GM20000 (cell line): ENCODE data around the gene ASPDH.
A peak's percentile ranks its signal among the peaks of the same experiment; 100 is the strongest.

ENCODE experiments used
- DNase-seq: peaks from one replicate; pipeline ENCODE4 v3.0.0; 2012; ENCODE audit warnings: low spot score
- CTCF ChIP-seq: IDR thresholded peaks from 2 replicates; pipeline ENCODE4 v1.5.1; 2012; ENCODE audit warnings: mild to moderate bottlenecking, control low read depth; ENCODE audit errors: extremely low read depth, missing control alignments

Gene ASPDH

DNA sequence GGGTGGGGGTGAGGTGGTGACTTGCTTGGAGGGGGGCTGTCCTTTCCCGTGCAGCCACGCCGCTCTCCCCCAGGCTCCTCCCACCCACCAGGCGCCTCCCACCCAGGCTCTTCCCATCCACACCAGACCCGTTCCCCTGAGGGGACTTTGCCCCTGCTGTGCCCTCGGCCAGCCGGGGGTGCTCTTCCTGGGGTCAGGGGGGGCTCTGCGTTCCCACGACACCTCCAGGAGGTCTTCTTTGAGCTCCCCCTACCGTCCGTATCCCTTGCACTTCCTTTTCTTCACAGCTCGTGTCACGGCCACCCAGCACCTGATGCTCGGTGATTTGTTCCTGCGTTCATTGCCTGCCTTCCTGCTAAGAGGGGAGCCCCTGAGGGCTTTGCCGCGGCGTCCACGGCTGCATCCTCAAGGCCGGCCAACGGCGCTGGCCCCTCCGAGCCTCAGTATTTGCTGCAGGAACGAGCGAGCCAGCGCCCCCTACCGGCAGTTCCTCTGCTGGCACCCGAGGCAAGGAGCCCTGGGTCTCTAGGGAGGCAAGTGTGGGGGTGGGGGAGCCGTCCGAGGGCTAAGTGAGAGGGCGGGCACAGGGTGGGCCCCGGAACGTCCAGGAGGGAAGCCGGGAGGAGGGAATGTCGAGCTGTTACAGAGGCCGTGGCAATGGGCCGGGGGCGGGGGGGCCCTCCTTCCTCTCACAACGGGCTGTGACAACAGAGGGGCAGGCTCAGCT is 42.7 kb upstream of the ASPDH start:
- peak; percentile 90 for DNase-seq
- TF ChIP-seq CTCF: peak; percentile 95

DNA sequence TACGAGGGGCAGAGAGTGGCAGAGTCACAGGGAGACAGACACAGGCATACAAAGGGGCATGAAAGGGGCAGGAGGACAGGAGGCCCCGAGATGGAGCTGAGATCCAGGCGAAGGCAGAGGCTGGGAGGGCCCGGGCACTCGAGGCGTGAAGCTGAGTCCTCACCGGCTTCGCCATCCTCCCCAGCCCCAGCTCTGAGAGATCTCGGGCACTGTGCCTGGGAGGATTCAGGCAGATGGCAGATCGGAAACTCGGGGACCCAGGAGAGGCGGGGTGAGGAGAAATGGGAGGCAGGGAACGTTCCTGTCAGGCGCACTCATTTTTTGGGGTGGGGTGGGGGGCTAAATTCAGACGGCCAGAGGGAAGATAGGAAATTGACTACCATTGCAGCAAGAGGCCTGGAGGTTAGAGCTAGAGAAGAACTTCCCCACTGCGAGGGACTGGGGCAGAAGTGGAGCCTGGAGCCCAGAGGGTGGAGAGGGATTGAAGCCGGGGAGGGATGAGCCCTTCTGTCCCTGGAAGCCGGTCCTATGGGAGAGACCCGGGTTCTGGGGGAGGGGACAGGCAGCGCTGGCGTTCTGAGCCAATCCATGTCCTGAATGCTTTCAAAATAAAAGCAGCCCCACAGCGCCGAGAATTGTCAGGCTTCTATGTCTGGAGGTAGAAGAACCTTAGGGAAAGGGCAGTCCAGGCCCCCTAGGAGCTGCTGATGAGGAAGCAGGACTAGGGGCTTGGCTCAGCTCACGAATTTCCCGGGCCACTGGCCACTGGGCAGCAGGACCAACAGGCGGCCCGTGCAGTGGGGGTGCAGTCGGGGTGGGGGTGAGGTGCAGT is 42.0 kb upstream of the ASPDH start:
- no peak for DNase-seq
- no peak for TF ChIP-seq CTCF

DNA sequence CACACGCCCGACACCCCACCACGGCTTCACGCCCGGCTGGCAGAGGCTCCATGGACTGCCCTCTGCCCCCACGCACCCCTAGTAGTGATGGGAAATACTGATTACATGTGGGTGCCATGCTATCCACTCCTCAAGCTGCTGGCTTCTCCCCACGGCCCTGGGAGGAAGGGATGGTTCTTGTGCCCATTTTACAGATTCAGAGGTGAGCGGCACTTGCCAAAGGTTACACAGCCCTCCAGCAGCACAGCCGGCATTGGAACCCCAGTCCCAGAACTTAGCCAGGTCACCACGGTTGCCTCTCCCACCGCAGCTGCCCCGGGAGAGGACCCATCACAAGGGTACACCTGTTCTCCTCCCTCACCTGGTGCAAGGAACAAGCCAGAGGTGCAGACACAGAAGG is 41.3 kb upstream of the ASPDH start:
- TF ChIP-seq CTCF: no peak
- DNase-seq: no peak

DNA sequence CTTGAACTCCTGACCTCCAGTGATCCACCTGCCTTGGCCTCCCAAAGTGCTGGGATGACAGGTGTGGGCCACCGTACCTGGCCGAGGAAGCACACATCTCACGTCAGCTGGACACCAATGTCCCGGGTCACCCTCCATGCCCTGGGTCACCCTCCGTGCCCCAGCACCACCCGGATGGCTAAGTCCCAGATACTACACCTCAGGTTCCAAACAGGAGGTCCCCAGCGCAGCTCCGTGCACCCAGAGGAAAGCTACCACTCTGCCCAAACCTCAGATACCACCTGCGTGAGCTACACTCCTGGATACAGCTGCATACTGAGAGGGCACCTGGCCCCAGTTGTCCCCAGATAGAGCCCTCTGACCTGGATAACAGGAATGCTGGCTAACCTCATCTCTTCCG is 40.5 kb upstream of the ASPDH start:
- DNase-seq: no peak
- TF ChIP-seq CTCF: no peak

DNA sequence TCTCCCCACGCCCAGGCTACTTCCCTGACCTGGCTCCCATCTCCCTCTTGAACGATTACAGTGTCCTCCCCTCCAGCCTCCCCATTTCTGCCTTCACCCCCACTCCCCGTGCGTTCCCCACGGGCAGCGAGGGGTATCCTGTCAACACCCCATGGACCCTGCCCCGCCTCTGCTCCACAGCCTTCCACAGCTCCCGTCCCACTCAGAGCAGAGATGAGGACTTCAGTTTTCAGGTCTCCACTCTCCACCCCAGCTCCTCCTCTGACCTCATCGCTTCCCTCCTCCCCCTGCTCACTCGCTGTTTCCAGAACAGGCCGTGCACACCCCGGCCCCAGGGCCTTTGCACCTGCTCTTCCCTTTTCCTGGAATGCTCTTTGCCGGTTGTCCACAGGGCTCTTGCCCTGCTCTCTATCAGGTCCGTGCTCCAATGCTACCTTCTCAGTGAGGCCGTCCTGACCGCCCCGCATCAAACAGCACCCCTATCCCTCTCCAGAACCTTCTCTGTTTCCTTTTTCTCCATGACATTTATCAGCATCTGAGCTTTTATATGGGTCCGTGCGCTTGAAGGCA is 39.5 kb upstream of the ASPDH start:
- no peak for TF ChIP-seq CTCF
- no peak for DNase-seq

DNA sequence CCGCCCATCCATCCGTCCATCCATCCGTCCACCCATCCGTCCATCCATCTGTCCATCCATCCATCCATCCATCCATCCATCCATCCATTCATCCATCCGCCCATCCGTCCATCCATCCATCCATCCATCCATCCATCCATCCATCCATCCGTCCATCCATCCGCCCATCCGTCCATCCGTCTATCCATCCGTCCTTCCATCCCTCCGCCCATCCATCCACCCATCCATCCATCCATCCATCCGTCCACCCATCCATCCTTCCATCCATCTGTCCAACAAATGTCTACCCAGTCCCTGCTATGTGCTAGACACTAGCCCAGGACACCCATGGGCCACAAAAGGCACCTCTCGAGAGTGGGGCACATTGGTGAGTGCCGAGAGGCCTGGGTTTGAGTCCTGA is 38.8 kb upstream of the ASPDH start:
- TF ChIP-seq CTCF: no peak
- DNase-seq: no peak

- TF ChIP-seq CTCF: no peak
- no peak for DNase-seq
Measured at GRCh38 chr19:50551715-50552187, 38.0 kb upstream of the ASPDH start.
